K562 (cell line): ENCODE measurements around the gene KCNJ15. TPM values are rescaled to one million over a fixed set of nuclear protein-coding genes. Genes with fewer than 3 reads are reported as not detected.

Source experiments
- ATAC-seq: fragments of 200-7000 bp; cut with Tn5 transposase; 3 replicates; pipeline ENCODE4 v1.9.1; 2020; ENCODE audit warnings: moderate library complexity
- BruUV-seq: library from RNA; stranded (reverse); fragments of 400-500 nt; replicated peaks from 2 replicates; lab custom pipeline; 2021; lab: Mats Ljungman, UMichigan
- CTCF ChIA-PET: fragments of 300-600 bp; formaldehyde crosslinking; extraction: SDS; loops from one replicate; lab custom pipeline; 2021; ENCODE audit warnings: low intra/inter-chr PET ratio; lab: Yijun Ruan, JAX
- POLR2A ChIA-PET: fragments of 300-600, 350-650 bp; sonication (Branson Sonifier 250); formaldehyde crosslinking; extraction: SDS; loops from one replicate; lab custom pipeline; 2021; ENCODE audit warnings: antibody characterized with exemption, inconsistent platforms; lab: Yijun Ruan, JAX
- DNase-seq, 4 experiments: peaks; one replicate each; pipeline versions ENCODE4 v3.0.0 to v3.0.0-alpha.2; 2011 to 2018; ENCODE audit warnings: low spot score in 3 of 4, mixed read lengths in 3 of 4; ENCODE audit errors: extremely low read depth in 1 of 4
- FAIRE-seq: peaks from 2 replicates; lab custom pipeline; 2011; peaks lifted over from hg19 to GRCh38; lab: Jason Lieb, UNC
- H2AFZ ChIP-seq: 2 replicates; pipeline ENCODE4 v1.6.0; 2011; ENCODE audit warnings: low read depth, low read length, control low read depth, inconsistent platforms
- H3K27ac ChIP-seq: fragments of 200-600 bp; 3 replicates; pipeline ENCODE4 v1.8.0; 2011; ENCODE audit warnings: low read depth, mild to moderate bottlenecking, control low read depth, inconsistent platforms, low read length, moderate library complexity, mixed read lengths; ENCODE audit errors: extremely low read depth
- H3K27me3 ChIP-seq, 2 experiments: fragments of 300-600 bp in 1 of 2; 2 replicates in 1 of 2; 3 replicates in 1 of 2; pipeline versions ENCODE4 v1.6.0 to v1.8.0; 2011; ENCODE audit warnings: inconsistent platforms in 2 of 2, low read length in 2 of 2, mild to moderate bottlenecking in 1 of 2, mixed read lengths in 1 of 2, moderate library complexity in 1 of 2; ENCODE audit not compliant: control insufficient read depth in 2 of 2, insufficient read depth in 2 of 2
- H3K36me3 ChIP-seq: fragments of 300-600 bp; 3 replicates; pipeline ENCODE4 v1.8.0; 2011; ENCODE audit warnings: mild to moderate bottlenecking, low read length, inconsistent platforms; ENCODE audit not compliant: control insufficient read depth, insufficient read depth
- H3K4me1 ChIP-seq, 2 experiments: fragments of 200-600 bp in 1 of 2; replicated peaks in 1 of 2; 2 replicates in 1 of 2; 3 replicates in 1 of 2; pipeline versions ENCODE4 v1.5.1 to v1.8.0; 2011; ENCODE audit warnings: inconsistent platforms in 2 of 2, low read length in 2 of 2, mild to moderate bottlenecking in 1 of 2, mixed read lengths in 1 of 2, moderate library complexity in 1 of 2; ENCODE audit not compliant: control insufficient read depth in 2 of 2, insufficient read depth in 2 of 2
- H3K4me2 ChIP-seq: 2 replicates; pipeline ENCODE4 v1.6.1; 2011; ENCODE audit warnings: low read length, control low read depth, inconsistent platforms, mixed read lengths; ENCODE audit not compliant: insufficient read depth
- H3K4me3 ChIP-seq: fragments of 200-600 bp; sonication (generic), shearing (Covaris generic); 2 replicates; pipeline ENCODE4 v1.5.1; 2016; ENCODE audit warnings: control low read depth, inconsistent platforms
- H3K79me2 ChIP-seq: fragments of 200-600 bp; 3 replicates; pipeline ENCODE4 v1.8.0; 2011; ENCODE audit warnings: low read length, inconsistent platforms; ENCODE audit not compliant: control insufficient read depth, insufficient read depth
- H3K9ac ChIP-seq, 2 experiments: 2 replicates each; pipeline versions ENCODE4 v1.6.0 to v1.6.1; 2011; ENCODE audit warnings: low read depth in 2 of 2, low read length in 2 of 2, control low read depth in 1 of 2, inconsistent platforms in 1 of 2, mild to moderate bottlenecking in 1 of 2, mixed read lengths in 1 of 2; ENCODE audit not compliant: insufficient read depth in 1 of 2
- H3K9me1 ChIP-seq: one replicate; pipeline ENCODE4 v1.6.0; 2011; ENCODE audit warnings: inconsistent platforms, mild to moderate bottlenecking, low read length, moderate library complexity; ENCODE audit not compliant: control insufficient read depth, insufficient read depth
- H3K9me3 ChIP-seq: replicated peaks from 2 replicates; pipeline ENCODE4 v1.5.1; 2011; ENCODE audit warnings: low read depth, low read length, inconsistent platforms; ENCODE audit not compliant: control insufficient read depth, insufficient read depth
- H4K20me1 ChIP-seq: replicated peaks from 2 replicates; pipeline ENCODE4 v1.6.1; 2011; ENCODE audit warnings: low read length, inconsistent platforms, mixed read lengths; ENCODE audit not compliant: control insufficient read depth, insufficient read depth
- ARID3A ChIP-seq: IDR thresholded peaks from 2 replicates; pipeline ENCODE4 v1.6.1; 2012; ENCODE audit warnings: low read depth, low read length, improper control_type of control experiment, borderline replicate concordance
- ATF3 ChIP-seq, 2 experiments: fragments of 450-650 bp in 1 of 2; sonication (generic) in 1 of 2; formaldehyde crosslinking in 1 of 2; IDR thresholded peaks in 1 of 2; conservative IDR thresholded peaks in 1 of 2; 2 replicates each; pipeline versions ENCODE4 v1.6.1 to v1.8.1; 2016 to 2023; ENCODE audit warnings: mild to moderate bottlenecking in 2 of 2, moderate library complexity in 2 of 2, inconsistent platforms in 1 of 2, missing genetic modification reagents in 1 of 2
- E2F4 ChIP-seq: sonication (generic); formaldehyde crosslinking; IDR thresholded peaks from 2 replicates; pipeline ENCODE4 v1.8.0; 2022; ENCODE audit warnings: mild to moderate bottlenecking, low read depth, missing genetic modification reagents
- ZNF24 ChIP-seq: fragments of 450-650 bp; IDR thresholded peaks from 2 replicates; pipeline ENCODE4 v1.6.1; 2016
- ZNF512 ChIP-seq: IDR thresholded peaks from 2 replicates; pipeline ENCODE4 v1.6.1; 2016; ENCODE audit warnings: missing genetic modification characterization, missing compliant biosample characterization
- WGBS: fragments of 100-300 bp; shearing (Covaris generic); methylation state at CpG from one replicate; pipeline ENCODE4 v1.1.6; 2016; ENCODE audit warnings: low coverage, mixed read lengths; ENCODE audit not compliant: insufficient coverage; ENCODE audit errors: missing lambda C conversion rate; 5-methylcytosine and 5-hydroxymethylcytosine counted together
- in situ Hi-C: fragments of 300-500 bp; cut with MboI; formaldehyde crosslinking; loops from 4 replicates; pipeline ENCODE4 v1.15.0; 2018; ENCODE audit warnings: inconsistent platforms, mixed read lengths
- intact Hi-C: fragments of 100-400 bp; cut with micrococcal nuclease; formaldehyde crosslinking; loops from 2 replicates; pipeline ENCODE4 v1.14.2; 2022
- polyA plus RNA-seq, 8 experiments: library from polyadenylated mRNA; depleted of rRNA in 4 of 8; stranded (reverse) in 5 of 8; unstranded in 3 of 8; fragments of >200 nt; fragmentation: Nextera tagmentation in 2 of 8; fragmentation: Illumina TruSeq in 1 of 8; extraction: Ambion mirVana in 2 of 8; extraction: Trizol in 1 of 8; gene quantifications; 2 replicates each; pipeline versions ENCODE4 v1.2.1 to v1.2.3, GENCODE V29; 2011 to 2014; ENCODE audit warnings: inconsistent platforms in 1 of 8, missing spikeins in 1 of 8
- total RNA-seq, 7 experiments: library from RNA; depleted of rRNA in 6 of 7; stranded (reverse); fragments of >200 nt in 6 of 7; fragmentation: Illumina TruSeq in 2 of 7; extraction: Trizol in 2 of 7; gene quantifications; 2 replicates each; pipeline versions ENCODE4 v1.2.1 to v1.2.3, GENCODE V29; 2011 to 2021; ENCODE audit warnings: low replicate concordance in 1 of 7

The KCNJ15 gene
- total and polyA plus RNA-seq, 9 of the 15 experiments (the other 6 are each of a cell fraction or from before 2014, with no cell fraction given), result 0.20 to 3.0 (median 0.72) TPM; not detected in 1

GRCh38 chr21:38244885-38245869, 11.6 kb upstream of the KCNJ15 start:
- H4K20me1 ChIP-seq, result no peaks in the 10 kb centered on the region
- POLR2A ChIA-PET, result interaction anchor here (1.0 kb wide), 1 partner anchor 58 kb away, joined by 3 read pairs; no protein-coding TSS in a partner anchor
- intact Hi-C loops, result no loop called here
- no peaks in the 10 kb centered on the region for H3K79me2 ChIP-seq
- FAIRE-seq, result no peak
- CTCF ChIA-PET, result no interaction called here
- no peak overlapping the region for H2AFZ ChIP-seq
- H3K27me3 ChIP-seq, result peaks cover 8 to 21% of the 10 kb centered on the region in 2 experiments; a peak in 4 of 5 replicates
- H3K4me1 ChIP-seq, result no peaks in the 10 kb centered on the region
- no peaks in the 10 kb centered on the region for H3K9me3 ChIP-seq
- no peak overlapping the region for H3K27ac ChIP-seq
- no peak overlapping the region for H3K4me2 ChIP-seq
- H3K9ac ChIP-seq, result no peak overlapping the region
- in situ Hi-C loops, result no loop called here
- BruUV-seq, result no TSS peak
- no peaks in the 10 kb centered on the region for H3K36me3 ChIP-seq
- H3K4me3 ChIP-seq, result no peak overlapping the region
- ATAC-seq, result no peak
- no peak for DNase-seq
- TF ChIP-seq ARID3A, result no peak
- no peak for TF ChIP-seq E2F4
- no peak for TF ChIP-seq ZNF24
- TF ChIP-seq ZNF512 (tag), result peak; percentile 87
- 0 out of 2 replicates have a peak, but pooled peaks have one; percentile 10 for TF ChIP-seq ATF3 (IDR thresholded peaks at IDR 0.05)
- TF ChIP-seq ATF3 (CRISPR knock-in tag; conservative IDR thresholded peaks at IDR 0.05), result no peak
- H3K9me1 ChIP-seq, result no peaks in the 10 kb centered on the region
- 11% methylated on average over 9 of the region's 9 CpGs for WGBS
